Breast epithelium (tissue), 4 donors: Measurements from ENCODE around the gene SH3GL3. TPM values are rescaled to one million over a fixed set of nuclear protein-coding genes. Genes with fewer than 3 reads are reported as not detected.
A peak's percentile ranks its signal among the peaks of the same experiment; 100 is the strongest.

Experiments used
- DNase-seq, 2 donors: peaks; one replicate each; pipeline ENCODE4 v3.0.0-alpha.2; 2019; ENCODE audit warnings: low spot score in 2 of 2
- H3K27ac ChIP-seq, 2 donors: fragments of 200-600 bp; sonication (generic) in 1 of 2; one replicate each; pipeline ENCODE4 v1.5.1; 2016 to 2019; ENCODE audit warnings: mild to moderate bottlenecking in 1 of 2
- H3K27me3 ChIP-seq, 2 donors: fragments of 200-600 bp; sonication (generic) in 1 of 2; one replicate each; pipeline versions ENCODE4 v1.5.1 to v1.6.0; 2017 to 2019; ENCODE audit warnings: control low read depth in 1 of 2, mild to moderate bottlenecking in 1 of 2
- H3K36me3 ChIP-seq: fragments of 200-600 bp; one replicate; pipeline ENCODE4 v1.5.1; 2019
- H3K4me1 ChIP-seq, 2 donors: fragments of 200-600 bp; sonication (generic); one replicate each; pipeline ENCODE4 v1.5.1; 2016 to 2019; ENCODE audit warnings: control low read depth in 1 of 2
- H3K4me3 ChIP-seq, 3 donors: fragments of 200-600 bp; sonication (generic); 1 replicate in 2 of 3; 2 replicates in 1 of 3; pipeline ENCODE4 v1.5.1; 2016 to 2019; ENCODE audit warnings: mild to moderate bottlenecking in 3 of 3, moderate library complexity in 2 of 3
- H3K9me3 ChIP-seq, 2 donors: fragments of 200-600 bp; sonication (generic) in 1 of 2; one replicate each; pipeline ENCODE4 v1.5.1; 2016 to 2019; ENCODE audit warnings: control low read depth in 1 of 2
- POLR2A ChIP-seq: fragments of 450-650 bp; IDR thresholded peaks from one replicate; pipeline ENCODE4 v1.6.1; 2016; ENCODE audit warnings: antibody characterized with exemption, mild to moderate bottlenecking, moderate library complexity
- POLR2AphosphoS5 ChIP-seq, 3 donors: sonication (generic); formaldehyde crosslinking; IDR thresholded peaks; one replicate each; pipeline ENCODE4 v1.6.1; 2017; ENCODE audit warnings: antibody characterized with exemption in 3 of 3
- intact Hi-C: fragments of 100-400 bp; cut with DNase I; formaldehyde crosslinking; loops from one replicate; pipeline ENCODE4 v1.15.1; 2023; ENCODE audit warnings: low total_unique reads
- total RNA-seq, 3 donors: library from RNA; depleted of rRNA; stranded (reverse); fragments of >200 nt; gene quantifications; one replicate each; pipeline ENCODE4 v1.1.0, GENCODE V29; 2016
- TF ChIP-seq, protein P1 (sequence below), 3 donors: fragments of 450-650 bp; IDR thresholded peaks; one replicate each; pipeline ENCODE4 v1.5.1; 2016 to 2017; ENCODE audit warnings: antibody characterized with exemption in 3 of 3, mild to moderate bottlenecking in 3 of 3, moderate library complexity in 3 of 3

The SH3GL3 gene
- total RNA-seq, 3 donors from 2014 or later: not detected

DNA sequence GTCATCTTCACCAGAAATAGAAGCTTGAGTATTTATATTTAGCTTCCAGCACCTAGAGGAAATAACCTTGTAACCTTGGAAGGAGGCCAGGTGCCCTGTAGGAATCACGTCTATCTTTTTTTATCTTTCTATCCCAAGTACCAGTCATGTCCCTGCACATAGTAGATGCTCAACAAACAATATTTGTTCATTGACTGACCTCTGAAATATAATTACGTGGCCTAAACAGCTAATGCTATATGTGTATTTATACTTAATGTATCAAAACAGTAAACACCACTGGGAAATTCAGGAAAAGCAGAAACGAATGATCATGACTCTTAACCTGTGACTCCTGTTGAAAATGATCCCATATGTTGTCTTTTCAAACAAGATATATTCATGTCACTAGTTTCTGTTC lies 108.9 kb downstream of the SH3GL3 start:
- H3K4me3 ChIP-seq: no peak overlapping the region
- no peaks in the 10 kb centered on the region for H3K4me1 ChIP-seq
- H3K36me3 ChIP-seq: no peaks in the 10 kb centered on the region
- DNase-seq: no peak
- TF ChIP-seq, protein P1, sequence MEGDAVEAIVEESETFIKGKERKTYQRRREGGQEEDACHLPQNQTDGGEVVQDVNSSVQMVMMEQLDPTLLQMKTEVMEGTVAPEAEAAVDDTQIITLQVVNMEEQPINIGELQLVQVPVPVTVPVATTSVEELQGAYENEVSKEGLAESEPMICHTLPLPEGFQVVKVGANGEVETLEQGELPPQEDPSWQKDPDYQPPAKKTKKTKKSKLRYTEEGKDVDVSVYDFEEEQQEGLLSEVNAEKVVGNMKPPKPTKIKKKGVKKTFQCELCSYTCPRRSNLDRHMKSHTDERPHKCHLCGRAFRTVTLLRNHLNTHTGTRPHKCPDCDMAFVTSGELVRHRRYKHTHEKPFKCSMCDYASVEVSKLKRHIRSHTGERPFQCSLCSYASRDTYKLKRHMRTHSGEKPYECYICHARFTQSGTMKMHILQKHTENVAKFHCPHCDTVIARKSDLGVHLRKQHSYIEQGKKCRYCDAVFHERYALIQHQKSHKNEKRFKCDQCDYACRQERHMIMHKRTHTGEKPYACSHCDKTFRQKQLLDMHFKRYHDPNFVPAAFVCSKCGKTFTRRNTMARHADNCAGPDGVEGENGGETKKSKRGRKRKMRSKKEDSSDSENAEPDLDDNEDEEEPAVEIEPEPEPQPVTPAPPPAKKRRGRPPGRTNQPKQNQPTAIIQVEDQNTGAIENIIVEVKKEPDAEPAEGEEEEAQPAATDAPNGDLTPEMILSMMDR (IDR thresholded peaks at IDR 0.05): no peak
- TF ChIP-seq POLR2AphosphoS5 (IDR thresholded peaks at IDR 0.05): no peak
- TF ChIP-seq POLR2A: no peak
- no peak overlapping the region for H3K27ac ChIP-seq
- H3K9me3 ChIP-seq: no peaks in the 10 kb centered on the region
- intact Hi-C loops: no loop called here
- H3K27me3 ChIP-seq: no peaks in the 10 kb centered on the region

DNA sequence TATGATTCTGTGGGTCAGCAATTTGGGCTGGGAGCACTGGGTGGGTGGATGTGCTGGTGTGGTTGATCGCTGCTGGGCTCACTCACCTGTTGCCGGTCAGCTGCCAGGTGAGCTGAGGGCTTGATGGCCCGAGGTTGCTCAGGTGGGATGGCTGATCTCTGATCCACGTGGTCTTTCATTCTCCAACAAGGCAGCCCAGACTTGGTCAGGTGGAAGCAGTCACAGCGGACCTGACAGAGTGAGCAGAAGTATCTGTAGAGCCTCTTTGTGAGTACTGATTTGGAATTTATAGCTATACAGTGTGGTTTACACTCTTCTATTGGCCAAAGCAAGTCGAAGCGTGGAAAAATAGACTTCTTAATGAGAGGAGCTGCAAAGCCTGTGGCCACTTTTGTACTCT lies 109.6 kb downstream of the SH3GL3 start:
- DNase-seq: no peak
- H3K9me3 ChIP-seq: no peaks in the 10 kb centered on the region
- no peaks in the 10 kb centered on the region for H3K27me3 ChIP-seq
- no peak overlapping the region for H3K4me3 ChIP-seq
- no peak overlapping the region for H3K27ac ChIP-seq
- intact Hi-C loops: no loop called here
- no peaks in the 10 kb centered on the region for H3K4me1 ChIP-seq
- TF ChIP-seq POLR2AphosphoS5 (IDR thresholded peaks at IDR 0.05): no peak
- no peak for TF ChIP-seq POLR2A
- TF ChIP-seq, protein P1 (IDR thresholded peaks at IDR 0.05): no peak
- H3K36me3 ChIP-seq: no peaks in the 10 kb centered on the region

DNA sequence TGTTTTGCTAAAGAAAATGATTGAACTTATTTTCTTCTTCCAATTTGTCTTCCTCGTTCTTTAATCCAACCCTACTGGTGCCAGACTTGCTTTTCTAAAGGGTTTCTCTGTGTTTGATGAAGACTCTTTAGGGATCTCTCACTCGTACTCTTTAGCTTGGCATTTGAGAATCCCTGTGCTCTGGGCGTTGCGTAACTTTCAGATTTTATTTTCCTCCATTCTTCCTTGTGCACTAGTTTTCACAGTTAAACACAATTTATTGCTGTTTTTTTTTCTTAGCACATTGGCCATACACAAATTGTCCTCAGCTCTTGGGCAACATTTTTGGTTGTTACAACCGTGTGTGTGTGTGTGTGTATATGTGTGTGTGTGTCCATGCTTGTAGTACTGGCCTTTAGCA lies 111.0 kb downstream of the SH3GL3 start:
- Histone ChIP-seq H3K9me3 (no peaks in the 10 kb centered on the region), H3K36me3 (no peaks in the 10 kb centered on the region), H3K27ac (no peak overlapping the region), H3K27me3 (no peaks in the 10 kb centered on the region), H3K4me1 (no peaks in the 10 kb centered on the region), H3K4me3 (no peak overlapping the region)
- DNase-seq: no peak
- intact Hi-C loops: no loop called here
- TF ChIP-seq POLR2A: no peak
- TF ChIP-seq POLR2AphosphoS5 (IDR thresholded peaks at IDR 0.05): no peak
- TF ChIP-seq, protein P1 (IDR thresholded peaks at IDR 0.05): no peak

DNA sequence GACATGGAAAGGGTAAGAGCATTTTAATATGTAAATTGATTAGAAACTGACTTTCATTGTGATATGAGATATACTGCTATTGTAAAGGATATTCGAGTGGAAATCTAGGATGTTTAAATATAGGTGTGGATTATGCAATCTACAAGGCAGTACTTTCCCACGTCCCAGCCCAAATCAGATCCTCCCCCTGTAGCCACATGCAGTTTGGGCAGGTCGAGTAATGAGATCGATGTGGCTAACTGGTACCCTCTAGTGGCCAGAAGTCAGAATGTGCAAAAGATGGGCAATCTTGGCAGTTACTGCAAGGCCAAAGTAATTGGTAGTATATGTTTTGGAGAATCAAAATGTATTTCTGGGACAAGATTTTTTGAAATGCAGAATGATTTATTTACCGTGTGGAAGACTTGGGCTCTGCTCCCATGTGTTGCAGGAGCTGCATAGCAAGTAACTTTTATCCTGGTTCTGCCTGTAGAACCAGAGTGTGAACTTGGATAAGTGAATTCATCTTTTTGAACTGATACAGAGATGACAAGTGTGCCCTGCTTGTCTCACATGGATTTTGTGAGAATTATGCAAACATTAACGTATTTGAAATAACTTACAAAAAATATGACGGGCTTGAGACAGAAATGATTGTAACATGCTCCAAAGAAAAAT lies 112.3 kb downstream of the SH3GL3 start:
- TF ChIP-seq POLR2A: no peak
- TF ChIP-seq POLR2AphosphoS5 (IDR thresholded peaks at IDR 0.05): no peak
- TF ChIP-seq, protein P1 (IDR thresholded peaks at IDR 0.05): peak; percentile 65 to 76 (median 69)
- Histone ChIP-seq H3K9me3 (no peaks in the 10 kb centered on the region), H3K36me3 (no peaks in the 10 kb centered on the region), H3K4me1 (no peaks in the 10 kb centered on the region), H3K27ac (no peak overlapping the region), H3K27me3 (no peaks in the 10 kb centered on the region), H3K4me3 (no peak overlapping the region)
- peak in 1 of 2 donors; percentile 27 for DNase-seq
- intact Hi-C loops: no loop called here

DNA sequence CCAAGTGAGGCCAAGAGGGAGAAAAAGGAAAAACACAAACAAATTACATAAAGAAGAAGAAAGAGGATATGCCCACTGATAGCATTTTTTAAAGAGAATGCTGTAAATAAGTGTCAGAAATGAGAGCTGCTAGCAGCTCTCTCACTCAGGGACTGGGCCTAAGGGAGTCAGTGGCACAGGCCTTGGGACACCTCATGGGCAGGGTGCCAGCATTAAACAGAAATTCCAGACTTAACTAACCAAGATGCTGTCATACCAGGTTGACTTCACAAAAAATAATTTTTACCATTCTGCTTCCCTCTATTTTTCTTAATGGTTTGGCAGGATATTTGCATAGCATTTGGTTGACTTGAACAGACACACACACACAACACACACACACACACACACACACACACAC lies 114.5 kb downstream of the SH3GL3 start:
- intact Hi-C loops: no loop called here
- no peak for DNase-seq
- Histone ChIP-seq H3K36me3 (no peaks in the 10 kb centered on the region), H3K27ac (no peak overlapping the region), H3K27me3 (no peaks in the 10 kb centered on the region), H3K4me3 (no peak overlapping the region), H3K4me1 (no peaks in the 10 kb centered on the region), H3K9me3 (no peaks in the 10 kb centered on the region)
- TF ChIP-seq, protein P1 (IDR thresholded peaks at IDR 0.05): no peak
- TF ChIP-seq POLR2A: no peak
- TF ChIP-seq POLR2AphosphoS5 (IDR thresholded peaks at IDR 0.05): no peak
